RKO (cell line): ENCODE measurements around the gene SPPL2B.
"Not testable (repeated sequence)": the region's sequence is repeated elsewhere in the genome, so short reads cannot be mapped to it uniquely, and the experiment has no call there.

Source experiments
- DNase-seq: peaks from one replicate; pipeline ENCODE4 v3.0.0-alpha.2; 2016; ENCODE audit warnings: low spot score

SPPL2B gene

DNA sequence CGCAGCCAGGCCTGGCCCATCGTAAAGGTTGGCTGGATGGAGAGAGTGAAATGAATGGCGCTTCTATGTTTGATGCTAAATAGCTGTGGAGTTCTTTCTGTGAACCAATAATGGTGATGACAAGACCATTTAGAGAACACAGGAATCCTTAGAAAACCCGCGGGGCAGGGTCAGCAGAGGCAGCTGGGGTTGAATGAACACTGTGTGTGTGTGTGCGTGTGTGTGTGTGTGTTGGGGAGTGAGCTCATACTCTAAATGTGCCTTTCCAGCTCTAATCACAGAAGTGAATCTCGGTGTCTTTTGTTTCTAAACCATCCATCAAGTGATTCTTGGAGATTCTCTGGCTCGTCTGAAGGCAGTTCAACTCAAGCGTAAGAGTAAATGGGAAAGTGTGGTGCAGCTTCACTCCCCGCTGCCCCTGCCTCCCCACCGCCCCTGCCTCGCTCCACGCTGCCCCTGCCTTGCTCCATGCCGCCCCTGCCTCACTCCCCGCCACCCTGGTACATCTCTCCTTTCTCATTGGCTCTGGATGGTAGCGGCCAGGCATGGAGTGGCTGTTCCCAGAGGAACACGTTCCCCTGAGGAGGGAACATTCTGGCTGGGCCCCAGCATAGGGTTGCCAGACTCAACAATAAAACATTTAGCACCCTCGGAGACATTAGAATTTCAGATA is 52.8 kb downstream of the SPPL2B start:
- DNase-seq = no peak

DNA sequence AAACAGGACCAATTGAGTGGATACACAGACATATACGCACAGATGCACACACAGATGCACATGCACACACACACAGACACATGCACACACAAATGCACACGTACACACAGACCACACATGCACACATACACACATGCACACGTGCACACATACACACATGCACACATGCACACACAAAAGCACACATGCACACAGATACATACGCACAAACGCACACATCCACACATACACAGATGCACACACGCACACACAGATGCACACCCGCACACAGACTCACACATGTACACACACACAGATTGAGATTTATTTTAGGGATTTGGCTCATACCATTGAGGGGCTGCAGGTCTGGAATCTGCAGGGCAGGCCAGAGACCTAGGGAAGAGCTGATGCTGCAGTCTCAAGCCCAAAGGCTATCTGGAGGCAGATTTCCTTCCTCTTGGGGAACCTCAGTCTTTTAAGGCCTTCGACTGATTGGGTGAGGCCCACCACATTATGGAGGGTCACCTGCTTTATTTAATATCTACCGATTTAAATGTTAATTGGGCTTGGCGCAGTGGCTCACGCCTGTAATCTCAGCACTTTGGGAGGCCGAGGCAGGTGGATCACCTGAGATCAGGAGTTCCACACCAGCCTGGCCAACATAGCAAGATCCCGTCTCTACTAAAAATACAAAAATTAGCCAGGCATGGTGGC is 54.2 kb downstream of the SPPL2B start:
- no peak for DNase-seq

DNA sequence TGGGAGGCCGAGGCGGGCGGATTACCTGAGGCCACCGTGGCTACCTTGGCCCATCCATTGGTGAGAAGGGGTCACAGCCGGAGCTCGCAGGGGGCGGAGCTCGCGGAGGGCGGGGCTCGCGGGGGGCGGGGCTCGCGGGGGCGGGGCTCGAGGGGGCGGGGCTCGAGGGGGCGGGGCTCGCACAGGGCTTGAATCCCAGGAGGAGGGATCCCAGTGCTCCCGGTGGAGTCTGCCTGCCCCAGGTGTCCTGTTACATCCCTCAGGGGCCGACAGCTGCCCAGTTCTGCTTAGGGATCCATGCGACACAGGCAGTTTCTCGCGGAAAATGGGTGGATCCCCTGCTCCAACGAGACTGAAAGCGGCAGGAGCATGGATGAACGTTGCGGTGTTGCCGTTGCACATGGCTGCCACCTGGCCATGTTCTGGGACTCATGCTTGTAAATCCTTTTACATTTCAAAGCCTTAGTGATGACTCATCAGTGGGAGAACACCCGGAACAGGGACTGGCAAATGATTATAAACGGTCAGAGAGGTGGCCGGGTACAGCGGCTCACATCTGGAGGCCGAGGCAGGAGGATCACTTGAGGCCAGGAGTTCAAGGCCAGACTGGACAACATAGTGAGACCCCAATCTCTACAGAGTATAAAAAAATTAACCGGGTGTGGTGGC is 56.7 kb downstream of the SPPL2B start:
- DNase-seq = peak; percentile 80

DNA sequence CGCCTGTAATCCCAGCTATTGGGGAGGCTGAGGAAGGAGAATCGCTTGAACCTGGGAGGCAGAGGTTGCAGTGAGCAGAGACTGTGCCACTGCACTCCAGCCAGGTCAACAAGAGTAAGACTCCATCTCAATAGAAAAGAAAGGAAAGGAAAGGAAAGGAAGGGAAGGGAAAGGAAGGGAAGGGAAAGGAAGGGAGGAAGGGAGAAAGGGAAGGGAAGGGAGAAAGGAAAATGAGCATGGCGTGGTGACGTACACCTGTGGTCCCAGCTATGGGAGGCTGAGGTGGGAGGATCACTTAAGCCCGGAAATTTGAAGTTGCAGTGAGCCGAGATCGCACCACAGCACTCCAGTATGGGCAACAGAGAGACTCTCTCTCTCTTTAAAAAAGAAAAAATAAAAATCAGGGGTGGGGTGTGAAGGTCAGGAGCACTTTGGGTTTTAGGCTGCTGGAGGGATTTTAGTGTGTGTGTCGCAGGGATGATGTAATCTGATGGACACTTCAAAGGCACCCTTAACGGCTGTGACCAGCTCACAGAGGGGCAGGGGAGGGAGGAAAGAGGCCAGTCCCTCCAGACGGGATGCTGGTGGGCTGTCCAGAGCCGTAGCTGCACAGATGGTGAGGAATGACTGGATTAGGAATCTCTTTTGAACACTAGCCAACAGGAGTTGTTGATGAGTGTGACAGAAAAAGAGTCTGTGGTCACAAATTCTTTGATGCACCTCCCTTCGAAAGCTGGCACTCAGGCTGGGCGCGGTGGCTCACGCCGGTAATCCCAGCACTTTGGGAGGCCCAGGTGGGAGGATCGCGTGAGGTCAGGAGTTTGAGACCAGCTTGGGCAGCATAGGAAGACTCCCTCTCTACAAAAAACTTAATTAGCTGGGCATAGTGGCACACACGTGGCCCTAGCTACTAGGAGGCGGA is 59.1 kb downstream of the SPPL2B start:
- no peak for DNase-seq

DNA sequence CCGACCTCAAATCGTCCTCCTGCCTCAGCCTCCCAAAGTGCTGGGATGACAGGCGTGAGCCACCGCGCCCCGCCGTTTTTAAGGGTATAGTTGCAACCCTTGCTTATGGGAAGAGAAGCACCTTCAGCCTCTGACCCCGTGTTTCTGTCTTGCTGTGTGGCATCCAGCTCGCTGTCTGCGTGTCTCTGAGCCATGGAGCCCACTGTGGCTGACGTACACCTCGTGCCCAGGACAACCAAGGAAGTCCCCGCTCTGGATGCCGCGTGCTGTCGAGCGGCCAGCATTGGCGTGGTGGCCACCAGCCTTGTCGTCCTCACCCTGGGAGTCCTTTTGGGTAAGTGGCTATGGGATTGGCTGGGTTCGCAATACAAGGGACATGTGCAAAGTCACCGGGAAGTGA is 61.1 kb downstream of the SPPL2B start:
- no peak for DNase-seq

DNA sequence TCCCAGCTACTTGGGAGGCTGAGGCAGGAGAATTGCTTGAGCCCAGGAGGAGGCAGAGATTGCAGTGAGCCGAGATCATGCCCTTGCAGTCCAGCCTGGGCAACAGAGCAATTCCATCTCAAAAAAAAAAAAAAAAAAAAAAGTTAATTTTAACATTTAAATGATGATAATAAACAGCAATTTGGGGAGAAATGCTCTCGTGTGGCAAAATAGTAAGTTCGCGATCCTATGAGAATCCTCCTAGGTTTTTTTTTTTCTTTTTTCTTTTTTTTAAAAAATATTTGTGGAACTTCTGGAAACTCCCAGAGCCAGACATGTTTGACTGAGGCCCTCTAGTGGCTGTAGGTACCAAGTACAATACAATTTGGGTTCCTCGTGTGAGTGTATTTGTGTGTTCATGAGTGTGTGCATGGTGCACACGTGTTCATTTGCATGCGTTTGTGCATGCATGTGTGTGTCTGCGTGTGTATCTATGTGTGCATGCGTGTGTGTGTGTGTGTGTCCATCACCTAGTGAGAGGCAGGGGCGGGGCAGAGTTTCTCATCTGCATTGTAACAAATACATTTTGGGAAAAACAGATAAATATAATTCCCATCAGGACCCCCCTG is 62.7 kb downstream of the SPPL2B start:
- peak; percentile 82 for DNase-seq

DNA sequence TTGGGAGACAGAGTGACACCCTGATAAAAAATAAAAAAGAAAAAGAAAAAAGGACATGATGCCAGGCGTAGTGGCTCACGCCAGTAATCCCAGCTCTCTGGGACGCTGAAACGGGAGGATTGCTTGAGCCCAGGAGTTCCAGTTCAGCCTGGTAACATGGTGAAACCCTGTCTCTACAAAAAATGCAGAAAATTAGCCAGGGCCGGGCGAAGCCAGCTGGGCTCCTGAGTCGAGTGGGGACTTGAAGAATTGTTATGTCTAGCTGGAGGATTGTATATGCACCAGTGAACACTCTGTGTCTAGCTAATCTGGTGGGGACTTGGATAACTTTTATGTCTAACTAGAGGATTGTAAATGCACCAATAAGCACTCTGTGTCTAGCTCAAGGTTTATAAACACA is 63.9 kb downstream of the SPPL2B start:
- DNase-seq = no peak

DNA sequence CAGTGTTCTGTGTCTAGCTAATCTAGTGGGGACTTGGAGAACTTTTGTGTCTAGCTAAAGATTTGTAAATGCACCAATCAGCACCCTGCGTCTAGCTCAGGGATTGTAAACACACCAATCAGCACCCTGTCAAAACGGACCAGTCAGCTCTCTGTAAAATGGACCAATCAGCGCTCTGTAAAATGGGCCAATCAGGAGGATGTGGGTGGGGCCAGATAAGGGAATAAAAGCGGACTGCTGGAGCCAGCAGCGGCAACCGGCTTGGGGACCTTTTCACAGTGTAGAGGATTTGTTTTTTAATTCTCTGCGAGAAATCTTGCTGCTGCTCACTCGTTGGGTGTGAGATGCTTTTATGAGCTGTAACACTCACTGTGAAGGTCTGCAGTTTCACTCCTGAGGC is 64.4 kb downstream of the SPPL2B start:
- DNase-seq = peak; percentile 17

DNA sequence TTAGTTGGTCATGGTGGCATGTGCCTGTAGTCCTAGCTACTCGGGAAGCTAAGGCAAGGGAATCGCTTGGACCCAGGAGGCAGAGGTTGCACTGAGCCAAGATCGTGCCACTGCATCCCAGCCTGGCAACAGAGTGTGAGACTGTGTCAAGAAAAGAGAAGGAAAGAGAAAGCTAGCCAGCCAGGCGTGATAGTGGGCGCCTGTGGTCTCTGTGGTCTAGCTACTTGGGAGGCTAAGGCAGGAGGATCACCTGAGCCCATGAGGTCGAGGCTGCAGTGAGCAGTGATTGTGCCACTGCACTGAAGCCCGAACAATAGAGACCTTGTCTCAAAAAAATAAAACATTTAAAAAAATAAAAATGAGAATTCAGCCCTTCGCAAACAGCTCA is 65.6 kb downstream of the SPPL2B start:
- no peak for DNase-seq

- DNase-seq = no peak
Measured at GRCh38 chr19:2394442-2395292, 66.2 kb downstream of the SPPL2B start.

- not testable (repeated sequence) for DNase-seq
Measured at GRCh38 chr19:2395293-2395829, 66.9 kb downstream of the SPPL2B start.

GRCh38 chr19:2397173-2397572 is 68.7 kb downstream of the SPPL2B start:
- DNase-seq = not testable (repeated sequence)

- DNase-seq = no peak
Measured at GRCh38 chr19:2398735-2399305, 70.3 kb downstream of the SPPL2B start.

- no peak for DNase-seq
Measured at GRCh38 chr19:2399582-2399981, 71.1 kb downstream of the SPPL2B start.
